Measurements from ENCODE around the gene CPNE4.

GRCh38 chr3:131630097-131630496 is 404.7 kb downstream of the CPNE4 start:
- TF ChIP-seq CTCF (conservative IDR thresholded peaks at IDR 0.05; ENCODE audit: low read depth, low read length) (no peak), EZH2 (IDR thresholded peaks at IDR 0.05; ENCODE audit: borderline replicate concordance, low read depth, low read length, poor library complexity, severe bottlenecking) (no peak)

Measured in A673 (cell line).